HG03103 (cell line): Measurements from ENCODE around the gene INSYN1.
"Not testable (repeated sequence)": the region's sequence is repeated elsewhere in the genome, so short reads cannot be mapped to it uniquely, and the experiment has no call there.

Experiments used
- ATAC-seq: cut with Tn5 transposase; IDR thresholded peaks from one replicate; pipeline ENCODE4 v1.9.1; 2021; ENCODE audit warnings: low read depth; ENCODE audit not compliant: unreplicated experiment

The INSYN1 gene

GRCh38 chr15:73717206-73717605 lies 35.9 kb downstream of the INSYN1 start:
- ATAC-seq: no peak

GRCh38 chr15:73716417-73716816 lies 36.7 kb downstream of the INSYN1 start:
- ATAC-seq: no peak

- ATAC-seq: no peak
These were observed 37.7 kb downstream of the INSYN1 start for GRCh38 chr15:73715417-73715816.

DNA sequence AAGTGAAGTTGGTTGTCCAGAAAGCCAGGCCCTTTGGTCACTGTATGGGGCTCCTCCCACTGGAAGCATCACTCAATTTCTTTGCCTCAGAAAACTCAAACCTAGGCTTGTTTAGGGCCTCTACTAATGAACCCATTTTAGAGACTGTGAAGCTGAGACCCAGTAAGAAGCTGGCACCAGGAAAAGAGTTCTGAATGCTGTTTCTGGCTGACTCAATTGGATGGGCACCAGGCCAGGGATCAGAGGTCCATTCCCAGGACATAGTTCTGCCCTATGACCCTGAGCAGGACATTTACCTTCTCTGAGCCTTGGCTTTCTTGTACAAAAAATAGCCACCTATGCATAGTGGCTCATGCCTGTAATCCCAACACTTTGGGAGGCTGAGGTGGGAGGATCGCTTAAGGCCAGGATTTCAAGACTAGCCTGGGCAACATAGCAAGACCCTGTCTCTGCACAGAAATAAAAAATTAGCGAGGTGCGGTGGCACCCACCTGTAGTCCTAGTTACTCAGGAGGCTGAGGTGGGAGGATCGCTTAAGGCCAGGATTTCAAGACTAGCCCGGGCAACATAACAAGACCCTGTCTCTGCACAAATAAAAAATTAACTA lies 38.4 kb downstream of the INSYN1 start:
- ATAC-seq: no peak

- ATAC-seq: no peak
These were observed 41.0 kb downstream of the INSYN1 start for GRCh38 chr15:73712107-73712506.

DNA sequence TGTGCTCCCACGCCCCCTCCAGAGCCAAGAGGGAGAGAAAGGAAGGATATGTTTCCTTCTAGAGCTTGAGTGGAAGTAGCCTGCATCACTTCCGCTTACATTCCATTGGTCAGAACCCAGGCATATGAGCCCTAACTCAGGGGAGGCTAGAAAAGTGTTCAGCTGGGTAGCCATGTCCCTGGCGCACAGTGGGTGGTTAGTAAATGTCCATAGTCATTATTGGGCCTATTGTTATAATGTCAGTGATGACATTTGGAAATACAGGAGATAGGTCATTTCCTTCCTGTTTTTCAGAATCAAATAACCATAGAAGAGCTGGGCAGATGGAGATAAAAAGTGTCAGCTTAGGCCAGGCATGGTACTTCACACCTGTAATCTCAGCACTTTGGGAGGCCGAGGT lies 41.6 kb downstream of the INSYN1 start:
- ATAC-seq: no peak

DNA sequence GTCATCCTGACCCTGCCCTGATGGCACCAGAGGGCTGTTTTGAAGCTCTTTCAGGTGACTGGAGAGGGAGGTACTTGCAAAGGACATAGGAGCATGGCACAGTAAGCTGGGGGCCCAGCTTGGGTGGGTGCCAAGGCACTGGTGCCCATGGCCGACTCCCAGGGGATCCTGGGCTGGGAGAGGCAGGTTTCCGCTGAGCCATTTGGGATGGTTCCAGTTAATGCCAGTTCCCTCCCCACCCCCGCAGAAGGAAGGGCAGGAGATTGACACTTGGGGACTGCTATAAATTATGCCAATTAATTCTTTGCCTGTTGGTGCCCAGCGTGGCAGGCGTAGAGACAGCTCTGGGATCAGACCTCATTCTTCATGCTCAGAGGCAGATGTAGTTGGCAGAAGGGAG lies 42.8 kb downstream of the INSYN1 start:
- ATAC-seq: no peak

DNA sequence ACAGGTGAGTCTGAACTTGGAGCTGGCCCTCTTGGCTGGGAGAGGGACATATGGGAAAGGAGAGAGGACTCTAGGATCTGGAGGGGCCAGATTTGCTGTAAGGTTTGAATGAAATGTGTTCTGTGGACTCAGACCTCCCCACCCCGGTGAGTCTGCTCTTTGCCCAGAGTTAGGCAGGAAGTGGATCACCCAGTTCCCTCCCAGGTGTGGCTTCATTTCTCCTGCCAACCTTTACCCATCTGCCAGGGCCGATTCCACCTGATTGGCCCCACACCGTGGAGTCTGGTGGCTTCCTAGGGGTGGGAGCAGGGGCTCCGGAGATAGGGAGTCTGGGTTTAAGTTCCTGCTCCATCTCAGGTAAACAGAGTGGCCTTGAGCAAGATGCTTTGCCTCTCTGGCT lies 43.5 kb downstream of the INSYN1 start:
- no peak for ATAC-seq

DNA sequence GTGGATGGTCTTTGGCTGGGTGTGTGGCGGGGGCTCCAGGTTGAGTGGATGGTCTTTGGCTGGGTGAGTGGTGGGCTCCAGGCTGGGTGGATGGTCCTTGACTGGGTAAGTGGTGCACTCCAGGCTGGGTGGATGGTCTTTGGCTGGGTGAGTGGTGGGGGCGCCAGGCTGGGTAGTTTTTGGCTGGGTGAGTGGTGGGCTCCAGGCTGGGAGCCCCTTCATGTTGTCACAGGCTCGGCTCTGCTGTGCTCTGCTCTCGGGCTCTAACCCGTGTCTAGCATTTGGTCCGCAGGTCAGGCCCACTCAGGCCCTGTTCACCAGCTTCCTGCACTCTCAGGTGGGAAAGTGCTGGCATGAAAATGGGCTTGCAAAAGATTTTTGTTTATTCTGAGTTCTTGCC lies 43.9 kb downstream of the INSYN1 start:
- no peak for ATAC-seq

- ATAC-seq: no peak
These were observed 44.5 kb downstream of the INSYN1 start for GRCh38 chr15:73708691-73709090.

- ATAC-seq: no peak
These were observed 48.1 kb downstream of the INSYN1 start for GRCh38 chr15:73704869-73705645.

DNA sequence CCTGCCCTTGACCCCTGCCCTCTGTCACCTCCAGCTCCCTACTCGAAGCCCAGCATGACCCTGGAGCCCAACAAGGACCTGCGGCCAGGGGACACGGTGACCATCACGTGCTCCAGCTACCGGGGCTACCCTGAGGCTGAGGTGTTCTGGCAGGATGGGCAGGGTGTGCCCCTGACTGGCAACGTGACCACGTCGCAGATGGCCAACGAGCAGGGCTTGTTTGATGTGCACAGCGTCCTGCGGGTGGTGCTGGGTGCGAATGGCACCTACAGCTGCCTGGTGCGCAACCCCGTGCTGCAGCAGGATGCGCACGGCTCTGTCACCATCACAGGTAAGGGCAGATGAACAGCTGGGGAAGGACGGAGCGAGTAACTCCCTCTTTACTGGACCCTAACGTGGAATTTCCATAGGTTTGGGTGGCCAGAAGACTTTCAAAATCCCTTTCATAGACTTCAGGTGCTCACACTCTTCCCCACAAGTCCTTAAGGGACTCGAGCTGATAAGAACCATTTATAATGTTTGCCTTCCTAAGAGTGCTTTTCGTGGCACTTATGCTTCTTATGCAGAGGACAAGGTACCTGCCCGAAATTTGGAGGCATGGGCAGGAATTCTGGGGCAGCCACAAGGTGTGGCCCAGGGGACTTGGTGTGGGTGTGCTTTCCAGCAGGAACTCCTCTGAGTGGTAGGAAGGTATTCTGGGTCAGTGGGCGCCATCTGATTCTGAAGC lies 48.8 kb downstream of the INSYN1 start:
- not testable (repeated sequence) for ATAC-seq

DNA sequence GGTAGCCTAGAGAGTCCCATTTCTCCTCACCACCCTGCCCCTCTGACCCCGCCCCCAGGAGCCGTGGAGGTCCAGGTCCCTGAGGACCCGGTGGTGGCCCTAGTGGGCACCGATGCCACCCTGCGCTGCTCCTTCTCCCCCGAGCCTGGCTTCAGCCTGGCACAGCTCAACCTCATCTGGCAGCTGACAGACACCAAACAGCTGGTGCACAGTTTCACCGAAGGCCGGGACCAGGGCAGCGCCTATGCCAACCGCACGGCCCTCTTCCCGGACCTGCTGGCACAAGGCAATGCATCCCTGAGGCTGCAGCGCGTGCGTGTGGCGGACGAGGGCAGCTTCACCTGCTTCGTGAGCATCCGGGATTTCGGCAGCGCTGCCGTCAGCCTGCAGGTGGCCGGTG lies 49.5 kb downstream of the INSYN1 start:
- ATAC-seq: not testable (repeated sequence)

GRCh38 chr15:73702311-73703239 lies 50.6 kb downstream of the INSYN1 start:
- not testable (repeated sequence) for ATAC-seq

DNA sequence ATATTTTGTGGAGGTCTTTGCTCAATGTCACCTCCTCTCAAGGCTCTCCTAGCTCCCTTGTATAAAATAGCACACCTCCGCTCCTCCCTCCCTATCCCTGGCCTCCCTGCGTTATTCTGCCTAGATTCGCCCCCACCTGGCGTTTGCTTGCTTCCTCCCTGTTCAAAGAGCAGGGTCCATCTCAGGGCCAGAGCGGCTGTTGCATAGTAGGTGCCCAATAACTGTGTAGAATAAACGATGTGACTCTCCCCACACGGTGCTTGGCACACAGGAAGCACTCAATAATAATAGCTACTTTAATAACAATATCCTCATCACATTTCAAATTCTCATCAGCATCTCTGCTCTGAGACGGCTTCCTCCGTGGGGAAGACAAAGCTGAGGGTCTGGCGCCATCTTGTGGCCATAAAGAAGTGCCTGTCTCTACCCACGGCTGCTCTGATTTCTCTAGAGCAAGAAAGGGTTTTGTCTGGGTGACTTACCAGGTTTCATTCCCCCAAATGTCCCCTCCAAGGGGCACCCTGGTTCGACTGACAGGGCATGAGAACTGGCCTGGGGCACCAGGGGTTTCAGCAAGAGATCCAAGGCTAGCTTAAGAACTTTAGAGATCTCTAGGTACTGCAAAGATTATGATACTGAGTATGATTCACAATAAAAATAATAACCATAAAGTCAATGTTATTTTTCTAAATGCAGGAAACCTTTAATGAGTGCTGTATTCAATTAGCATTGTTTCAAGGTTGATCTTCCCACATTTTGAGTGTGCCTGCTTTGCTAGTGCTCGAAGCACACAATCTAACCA lies 52.9 kb downstream of the INSYN1 start:
- no peak for ATAC-seq

DNA sequence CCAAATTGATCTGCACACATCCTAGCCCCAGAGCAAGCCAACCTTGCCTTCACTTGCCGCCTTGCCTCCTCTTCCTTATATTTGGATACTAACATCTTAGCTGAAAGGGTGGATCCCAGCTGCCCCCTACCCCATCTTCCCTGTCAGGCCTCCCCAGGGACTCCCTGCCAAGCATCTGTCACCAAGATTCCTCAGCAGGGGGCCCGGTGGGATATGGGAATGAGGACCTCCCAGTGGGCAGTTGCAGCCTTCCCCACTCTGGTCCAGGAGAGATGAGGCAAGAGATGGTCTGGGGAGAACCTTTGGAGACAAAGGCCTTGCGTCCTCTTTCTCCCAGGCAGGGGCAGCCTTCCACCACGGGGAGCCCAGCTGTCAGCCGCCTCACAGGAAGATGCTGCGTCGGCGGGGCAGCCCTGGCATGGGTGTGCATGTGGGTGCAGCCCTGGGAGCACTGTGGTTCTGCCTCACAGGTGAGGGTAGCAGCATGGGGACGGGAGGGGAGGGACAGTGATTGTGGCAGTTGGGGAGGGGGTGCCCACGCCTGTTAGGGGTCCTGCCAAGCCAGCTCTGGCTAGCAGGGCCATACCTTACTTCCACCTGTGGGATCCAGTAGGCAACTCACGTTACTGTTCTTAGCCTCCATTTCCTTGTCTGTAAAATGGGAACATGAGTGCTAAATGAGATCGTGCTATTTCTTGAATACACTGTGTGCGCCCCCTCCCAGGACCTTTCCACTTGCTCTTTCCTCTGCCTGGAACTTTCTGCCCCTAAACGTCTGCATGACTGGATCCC lies 53.7 kb downstream of the INSYN1 start:
- no peak for ATAC-seq

- ATAC-seq: no peak
These were observed 56.1 kb downstream of the INSYN1 start for GRCh38 chr15:73697033-73697467.

GRCh38 chr15:73696641-73697001 lies 56.5 kb downstream of the INSYN1 start:
- ATAC-seq: no peak
